DMS 273 (cell line): ENCODE measurements around the gene NDUFAF2.
"Not testable (repeated sequence)": the region's sequence is repeated elsewhere in the genome, so short reads cannot be mapped to it uniquely, and the experiment has no call there.

Experiments used
- DNase-seq: peaks from one replicate; lab custom pipeline; 2025; ENCODE audit not compliant: unreplicated experiment; lab: John Stamatoyannopoulos, UW

Gene NDUFAF2

DNA sequence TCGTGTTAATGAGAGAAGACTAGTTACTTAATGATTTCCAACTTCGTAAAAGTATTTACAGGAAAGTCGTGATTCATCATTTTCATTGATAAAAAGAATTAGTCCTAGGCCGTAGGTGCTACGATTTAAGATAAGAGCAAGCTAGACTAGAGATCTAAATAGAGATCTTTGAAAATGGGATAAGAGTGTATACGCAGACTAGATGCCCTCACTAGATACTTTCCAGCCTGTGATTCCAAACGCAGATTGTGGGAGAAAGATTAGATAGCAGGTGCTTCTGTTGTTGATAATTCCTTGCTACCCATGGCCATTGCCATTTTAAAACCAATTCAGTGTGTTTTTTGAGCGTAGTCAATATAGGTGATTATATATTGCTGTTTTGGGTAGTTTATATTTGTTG, 223.9 kb downstream of the NDUFAF2 start:
- DNase-seq, result no peak

DNA sequence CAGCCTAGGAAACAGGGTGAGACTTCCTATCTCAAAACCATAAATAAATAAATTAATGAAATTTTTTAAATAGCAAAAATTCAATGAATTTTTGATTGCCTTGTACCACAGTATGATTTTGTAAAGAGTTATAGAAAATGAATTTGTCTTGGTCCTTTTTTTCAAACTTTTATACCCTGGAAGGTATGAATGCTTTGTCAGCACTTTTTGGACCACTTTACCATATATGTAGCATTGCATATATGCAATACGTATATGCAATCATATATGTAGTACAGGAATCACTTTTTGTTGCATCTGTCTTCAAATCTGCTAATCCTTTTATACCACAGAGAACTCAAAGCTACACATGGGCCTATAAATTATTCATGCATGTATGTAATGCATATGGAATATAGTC, 226.5 kb downstream of the NDUFAF2 start:
- no peak for DNase-seq

DNA sequence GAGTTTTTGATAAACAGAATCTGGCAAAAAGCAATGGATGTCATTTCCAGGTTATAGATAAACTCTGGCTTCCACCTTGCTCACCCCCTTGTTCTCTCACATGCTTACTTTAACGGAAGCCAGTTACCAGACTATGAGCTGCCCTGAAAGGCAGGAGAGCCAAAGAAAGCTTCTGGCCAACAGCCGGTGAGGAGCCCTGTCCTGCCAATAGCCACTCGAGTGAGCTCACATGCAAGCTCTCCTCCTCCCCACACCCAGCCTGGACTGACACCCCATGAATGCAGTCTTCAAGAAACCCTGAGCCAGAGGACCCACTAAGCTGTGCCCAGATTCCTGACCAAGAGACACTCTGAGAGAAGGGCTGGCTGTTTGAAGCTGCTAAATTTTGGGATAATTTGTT, 231.6 kb downstream of the NDUFAF2 start:
- no peak for DNase-seq

DNA sequence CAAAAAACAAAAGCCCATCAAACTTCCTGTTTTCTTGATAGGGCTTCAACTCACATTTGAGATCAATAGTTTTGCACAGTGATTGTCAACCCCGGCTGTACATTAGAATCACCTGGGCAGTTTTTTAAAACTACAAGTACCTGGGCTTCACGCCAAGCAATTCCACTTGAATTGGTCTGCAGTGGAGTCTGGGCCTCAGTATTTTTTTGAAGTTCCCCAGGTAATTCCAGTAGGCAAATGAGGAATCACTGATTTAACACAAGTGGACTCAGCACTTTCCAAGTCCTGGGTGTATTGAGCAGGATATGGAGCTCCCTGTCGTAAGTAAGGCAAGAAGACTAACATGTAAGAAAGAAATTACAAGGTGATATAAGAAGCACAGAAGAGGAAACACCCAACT, 232.1 kb downstream of the NDUFAF2 start:
- DNase-seq, result no peak

DNA sequence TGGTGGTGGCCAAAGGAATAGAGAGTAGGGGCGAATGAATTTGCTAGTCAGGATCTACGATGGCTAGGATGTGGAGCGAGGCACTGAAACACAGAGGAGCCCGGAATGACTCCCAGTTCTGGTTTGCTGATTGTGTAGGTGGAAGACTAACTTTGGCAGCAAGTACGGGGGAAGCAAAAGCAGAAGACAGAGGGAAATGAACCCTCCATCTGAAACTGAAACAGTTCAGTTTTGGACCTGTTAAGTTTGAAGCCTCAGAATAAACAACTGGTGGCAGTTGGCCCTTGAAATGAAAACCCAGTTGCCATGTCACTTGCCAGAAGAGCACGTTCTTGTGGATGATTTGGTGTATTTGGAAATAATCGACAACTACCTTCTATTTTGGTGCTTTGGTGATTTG, 232.7 kb downstream of the NDUFAF2 start:
- no peak for DNase-seq

DNA sequence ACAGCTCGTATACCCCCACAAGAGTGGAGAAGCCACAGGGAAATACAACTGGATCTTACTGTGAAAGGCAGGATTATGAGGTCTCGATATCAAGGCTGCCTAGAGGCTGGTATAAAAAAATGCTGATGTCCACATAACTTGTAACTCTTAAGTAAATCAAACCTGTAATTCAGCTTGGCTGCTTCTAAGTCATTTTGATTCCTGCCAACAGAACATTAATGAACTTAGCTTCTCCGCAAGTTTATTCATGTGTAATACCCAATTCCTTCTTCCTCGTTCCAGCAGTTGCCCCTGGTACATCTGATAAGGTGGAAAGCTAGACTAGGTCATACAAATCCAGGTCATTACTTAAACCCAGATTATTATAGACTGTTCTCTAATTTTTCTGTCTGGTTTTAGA, 233.7 kb downstream of the NDUFAF2 start:
- no peak for DNase-seq

DNA sequence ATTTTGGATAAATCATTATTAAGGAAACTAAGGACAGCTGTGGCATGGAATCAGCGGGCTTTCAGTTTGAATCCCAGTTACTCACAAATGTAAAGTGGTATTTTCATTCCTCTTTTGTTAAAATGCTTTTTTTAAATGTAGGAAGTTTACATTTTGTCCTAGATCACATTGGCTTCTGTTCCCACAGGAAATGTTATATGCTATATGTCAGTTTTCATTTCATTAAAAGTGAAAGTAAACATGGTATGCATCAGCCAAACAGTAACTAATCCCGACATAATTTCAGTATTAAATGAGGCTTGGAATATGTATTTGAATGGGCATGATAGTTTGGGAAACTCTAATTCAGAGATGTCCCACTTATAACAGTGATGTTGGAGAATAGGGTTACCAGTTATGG, 235.9 kb downstream of the NDUFAF2 start:
- DNase-seq, result no peak

DNA sequence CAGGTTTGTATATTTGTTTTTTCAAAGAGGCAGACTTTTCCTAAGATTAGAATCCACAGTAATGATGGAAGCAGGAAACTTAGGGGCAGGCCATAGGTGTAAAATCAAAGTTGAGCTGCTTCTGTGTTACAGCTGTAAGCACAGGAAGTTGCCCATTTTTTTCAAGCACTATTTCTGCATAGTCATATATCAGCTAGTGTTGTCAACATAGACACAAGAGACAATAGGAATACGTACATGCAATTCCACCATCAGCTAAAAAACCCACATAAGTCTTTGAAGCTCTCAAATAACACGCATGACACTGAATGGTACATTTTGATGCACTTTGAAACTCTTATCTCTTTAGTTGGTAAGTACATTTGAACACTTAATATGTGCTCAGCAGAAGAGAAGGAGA, 237.4 kb downstream of the NDUFAF2 start:
- no peak for DNase-seq

DNA sequence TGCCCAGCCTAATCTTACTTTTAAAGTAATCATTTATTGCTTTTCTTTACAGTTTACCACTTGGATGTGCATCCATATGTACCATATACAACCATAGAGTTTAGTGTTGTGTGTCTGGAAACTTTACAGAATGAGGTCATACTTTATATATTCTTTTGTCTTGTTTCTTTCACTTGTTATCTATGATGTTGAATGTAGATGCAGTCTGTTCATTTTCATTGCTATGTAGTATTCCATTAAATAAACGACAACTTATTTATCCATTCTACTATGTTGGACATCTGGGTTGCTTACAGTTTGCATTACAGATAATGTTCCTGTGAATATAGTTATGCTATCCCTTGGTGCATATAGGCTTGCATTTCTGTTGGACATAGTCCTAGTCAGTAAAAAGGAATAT, 238.5 kb downstream of the NDUFAF2 start:
- DNase-seq, result no peak

DNA sequence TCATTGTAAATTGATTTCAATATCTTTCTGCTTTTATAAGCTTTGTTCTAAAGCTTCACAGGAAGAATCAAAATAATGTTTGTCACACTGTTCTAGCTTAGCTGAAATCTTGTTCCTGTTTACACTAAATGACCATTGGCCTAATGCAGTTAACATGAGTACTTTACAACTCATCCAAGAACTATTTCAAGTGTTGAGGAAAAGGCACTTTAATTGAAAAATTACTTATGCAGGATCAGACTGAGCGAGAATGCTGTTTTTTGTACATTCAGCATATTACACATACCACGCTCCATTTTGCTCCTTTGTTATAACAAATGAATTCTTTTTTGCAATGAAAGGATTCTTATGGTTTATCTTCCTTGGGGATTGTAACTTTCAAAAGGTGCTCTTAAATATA, 239.7 kb downstream of the NDUFAF2 start:
- DNase-seq, result no peak

DNA sequence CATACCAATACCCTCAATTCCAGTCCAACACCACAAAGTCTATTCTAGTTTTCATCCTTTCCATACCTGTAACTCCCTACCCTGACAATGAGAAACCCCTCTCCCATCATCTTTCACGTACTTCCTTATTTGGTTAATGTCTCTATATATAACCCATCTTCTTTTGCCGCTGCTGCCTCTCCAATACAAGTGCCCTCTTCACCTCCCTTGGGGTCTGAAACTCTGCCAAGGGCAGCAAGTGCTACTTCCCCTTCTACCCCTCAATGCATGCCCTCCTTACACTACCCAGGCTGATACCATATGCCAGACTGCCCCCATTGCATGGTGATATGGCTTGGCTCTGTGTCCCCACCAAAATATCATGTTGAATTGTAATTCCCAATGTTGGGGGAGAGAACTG, 241.6 kb downstream of the NDUFAF2 start:
- no peak for DNase-seq

DNA sequence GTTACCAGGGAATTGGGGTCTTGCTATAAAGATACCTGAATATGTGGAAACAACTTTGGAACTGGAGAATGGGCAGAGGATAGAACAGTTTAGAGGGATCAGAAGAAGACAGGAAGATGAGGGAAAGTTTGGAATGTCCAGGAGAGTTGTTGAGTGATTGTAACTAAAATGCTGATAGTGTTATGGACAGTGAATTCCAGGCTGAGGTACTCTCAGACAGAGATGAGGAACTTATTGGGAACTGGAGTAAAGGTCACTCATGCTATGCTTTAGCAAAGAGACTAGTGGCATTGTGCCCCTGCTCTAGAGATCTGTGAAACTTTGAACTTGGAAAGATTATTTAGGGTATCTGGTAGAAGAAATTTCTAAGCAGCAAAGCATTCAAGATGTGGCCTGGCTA, 242.3 kb downstream of the NDUFAF2 start:
- not testable (repeated sequence) for DNase-seq

DNA sequence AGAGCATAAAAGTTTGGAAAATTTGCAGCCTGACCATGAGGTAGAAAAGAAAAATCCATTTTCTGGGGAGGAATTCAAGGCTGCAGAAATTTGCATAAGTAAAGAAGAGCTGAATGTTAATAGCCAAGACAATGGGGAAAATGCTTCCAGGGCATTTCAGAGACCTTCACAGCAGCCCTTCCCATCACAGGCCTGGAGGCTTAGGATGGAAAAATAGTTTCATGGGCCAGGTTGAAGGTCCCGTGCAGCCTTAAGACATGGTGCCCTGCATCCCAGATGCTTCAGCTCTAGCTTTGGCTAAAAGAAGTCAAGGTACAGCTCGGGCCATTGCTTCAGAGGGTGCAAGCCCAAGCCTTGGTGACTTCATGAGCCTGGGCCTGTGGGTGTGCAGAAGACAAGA, 242.8 kb downstream of the NDUFAF2 start:
- not testable (repeated sequence) for DNase-seq

DNA sequence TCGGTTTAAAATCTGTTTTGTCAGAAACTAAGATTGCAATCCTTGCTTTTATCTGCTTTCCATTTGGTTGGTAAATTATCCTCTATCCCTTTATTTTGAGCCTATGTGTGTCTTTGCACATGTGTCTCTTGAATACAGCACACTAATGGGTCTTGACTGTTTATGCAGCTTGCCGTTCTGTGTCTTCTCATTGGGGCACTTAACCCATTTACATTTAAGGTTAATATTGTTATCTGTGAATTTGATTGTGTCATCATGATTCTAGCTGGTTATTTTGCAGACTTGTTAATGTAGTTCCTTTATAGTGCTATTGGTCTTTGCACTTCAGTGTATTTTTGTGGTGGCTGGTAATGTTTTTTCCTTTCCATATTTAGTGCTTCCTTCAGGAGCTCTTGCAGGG, 253.6 kb downstream of the NDUFAF2 start:
- no peak for DNase-seq

DNA sequence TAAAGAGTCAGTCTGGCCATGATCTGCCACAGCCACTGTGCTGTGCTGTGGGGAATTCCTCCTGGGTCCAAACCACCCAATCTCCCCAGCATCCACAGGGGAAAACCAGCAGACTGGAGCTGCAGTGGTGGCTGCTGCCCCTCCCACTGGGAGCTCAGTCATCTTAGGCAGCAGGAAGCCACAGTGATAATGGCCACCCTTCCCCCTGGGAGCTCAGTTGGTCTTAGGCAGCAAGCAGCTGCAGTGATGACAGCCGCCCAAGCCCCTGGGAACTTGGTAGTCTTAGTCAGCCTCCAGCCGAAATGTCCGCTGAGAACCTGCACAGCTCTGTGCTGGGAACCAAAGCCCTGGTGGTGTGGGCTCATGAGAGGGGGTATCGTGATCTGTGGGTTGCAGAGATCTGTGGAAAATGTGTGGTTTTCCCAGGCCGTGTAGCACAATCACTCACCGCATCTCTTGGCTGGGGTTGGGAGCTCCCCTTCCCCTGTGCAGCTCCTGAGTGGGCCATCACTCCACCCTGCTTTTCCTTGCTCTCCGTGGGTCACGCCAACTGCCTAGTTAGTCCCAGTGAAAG, 255.7 kb downstream of the NDUFAF2 start:
- no peak for DNase-seq

DNA sequence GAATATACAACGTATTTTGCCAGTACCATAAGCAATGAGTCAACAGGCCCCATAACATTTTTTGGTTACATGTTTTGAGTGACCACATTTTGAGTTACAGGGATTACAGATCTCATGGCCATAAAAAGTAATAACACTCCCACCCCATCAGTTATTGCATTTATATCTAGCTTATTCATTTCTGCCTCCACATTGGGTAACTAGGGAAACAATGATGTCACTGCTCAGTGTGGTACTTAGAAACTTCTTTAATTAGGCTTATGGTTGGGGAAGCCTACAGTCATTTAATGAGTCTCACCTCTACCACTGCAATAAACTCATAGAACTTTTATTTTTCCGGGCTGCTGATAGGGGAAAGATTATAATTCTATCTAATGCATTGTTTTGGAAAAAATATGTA, 257.2 kb downstream of the NDUFAF2 start:
- DNase-seq, result no peak
